GM19395 (cell line): ENCODE measurements around the gene TINAGL1.

Experiments used
- ATAC-seq: cut with Tn5 transposase; IDR thresholded peaks from one replicate; pipeline ENCODE4 v1.9.1; 2021; ENCODE audit warnings: mild to moderate bottlenecking, moderate library complexity; ENCODE audit not compliant: unreplicated experiment

Gene TINAGL1

DNA sequence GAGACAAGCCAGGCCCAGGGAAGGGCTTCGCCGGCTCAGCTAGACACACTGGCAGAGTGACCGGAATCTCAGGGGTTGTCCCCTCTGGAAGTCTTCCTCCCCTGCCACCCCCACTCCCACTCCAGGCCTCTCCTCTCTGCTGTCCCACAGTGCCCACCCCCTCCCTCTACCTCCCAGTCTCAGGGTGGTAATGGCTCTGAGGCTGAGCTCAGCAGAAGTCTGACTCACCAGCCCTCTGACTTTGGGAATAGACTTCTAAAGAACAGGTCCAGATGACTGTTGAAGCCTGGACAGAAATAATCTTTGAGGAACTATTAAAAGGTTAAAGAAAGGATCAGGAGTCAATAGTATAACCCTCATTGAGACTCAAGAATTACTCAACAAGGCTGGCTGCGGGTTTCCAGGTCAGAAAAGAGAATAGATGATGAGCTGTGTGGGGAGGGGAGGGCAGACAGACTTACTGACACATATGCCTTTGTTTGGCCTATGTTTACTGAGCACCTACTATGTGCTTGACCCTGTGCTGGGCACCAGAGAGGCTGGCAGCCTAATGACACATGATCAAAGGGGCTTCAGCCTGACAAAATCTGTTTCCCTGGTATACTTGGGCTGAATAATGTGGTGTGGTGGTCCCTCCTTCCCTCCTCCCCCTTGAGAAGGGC is 49.4 kb downstream of the TINAGL1 start:
- no peak for ATAC-seq

- ATAC-seq: no peak
Measured at GRCh38 chr1:31626223-31627207, 50.2 kb downstream of the TINAGL1 start.

- ATAC-seq: no peak
Measured at GRCh38 chr1:31627301-31627929, 51.1 kb downstream of the TINAGL1 start.

- no peak for ATAC-seq
Measured at GRCh38 chr1:31627930-31628559, 51.7 kb downstream of the TINAGL1 start.

- no peak for ATAC-seq
Measured at GRCh38 chr1:31628931-31629556, 52.7 kb downstream of the TINAGL1 start.

- ATAC-seq: no peak
Measured at GRCh38 chr1:31632649-31633048, 56.3 kb downstream of the TINAGL1 start.

DNA sequence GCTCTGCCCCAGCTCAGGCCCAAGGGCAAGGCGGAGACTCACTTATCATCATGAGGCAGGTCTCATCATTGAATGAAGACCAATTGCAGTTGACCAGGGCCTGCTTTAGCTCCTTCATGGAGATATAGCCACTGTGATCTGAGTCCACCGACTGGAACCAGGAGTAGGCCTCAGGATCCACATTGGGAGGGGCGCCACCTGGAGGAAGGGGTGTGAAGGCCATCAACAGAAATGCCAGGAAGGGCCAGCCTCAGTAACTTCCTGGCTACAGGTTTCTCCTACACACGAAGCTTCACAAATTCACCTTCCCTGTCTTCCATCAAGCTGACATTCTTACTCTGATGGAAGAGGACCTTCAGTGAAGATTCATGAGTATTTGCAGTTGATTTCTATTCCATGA is 56.8 kb downstream of the TINAGL1 start:
- no peak for ATAC-seq
